GM15510 (cell line): ENCODE data around the gene GRK5.

ENCODE experiments used
- POLR2A ChIP-seq: IDR thresholded peaks from 3 replicates; pipeline ENCODE4 v1.6.1; 2011; ENCODE audit warnings: borderline replicate concordance; ENCODE audit not compliant: insufficient read length; ENCODE audit errors: extremely low read depth

The GRK5 gene

GRCh38 chr10:119336599-119336998 is 129.2 kb downstream of the GRK5 start:
- TF ChIP-seq POLR2A = no peak

DNA sequence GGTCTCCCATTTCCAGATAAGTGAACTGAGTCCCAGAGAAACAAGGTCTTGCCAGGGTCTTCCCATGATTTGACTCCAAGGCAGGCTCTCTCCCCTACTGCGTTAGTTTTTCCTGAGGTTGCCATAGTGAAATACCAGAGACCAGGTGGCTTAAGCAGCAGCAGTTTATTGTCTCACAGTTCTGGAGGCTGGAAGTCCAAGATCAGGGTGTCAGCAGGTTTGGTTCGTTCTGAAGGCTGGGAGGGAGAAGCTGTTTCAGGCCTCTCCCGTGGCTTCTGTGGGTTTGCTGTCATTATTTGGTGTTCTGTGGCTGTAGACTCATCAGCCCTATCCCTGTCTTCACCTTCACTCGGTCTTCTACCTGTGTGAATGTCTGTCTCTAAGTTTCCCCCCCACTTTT is 129.9 kb downstream of the GRK5 start:
- no peak for TF ChIP-seq POLR2A

DNA sequence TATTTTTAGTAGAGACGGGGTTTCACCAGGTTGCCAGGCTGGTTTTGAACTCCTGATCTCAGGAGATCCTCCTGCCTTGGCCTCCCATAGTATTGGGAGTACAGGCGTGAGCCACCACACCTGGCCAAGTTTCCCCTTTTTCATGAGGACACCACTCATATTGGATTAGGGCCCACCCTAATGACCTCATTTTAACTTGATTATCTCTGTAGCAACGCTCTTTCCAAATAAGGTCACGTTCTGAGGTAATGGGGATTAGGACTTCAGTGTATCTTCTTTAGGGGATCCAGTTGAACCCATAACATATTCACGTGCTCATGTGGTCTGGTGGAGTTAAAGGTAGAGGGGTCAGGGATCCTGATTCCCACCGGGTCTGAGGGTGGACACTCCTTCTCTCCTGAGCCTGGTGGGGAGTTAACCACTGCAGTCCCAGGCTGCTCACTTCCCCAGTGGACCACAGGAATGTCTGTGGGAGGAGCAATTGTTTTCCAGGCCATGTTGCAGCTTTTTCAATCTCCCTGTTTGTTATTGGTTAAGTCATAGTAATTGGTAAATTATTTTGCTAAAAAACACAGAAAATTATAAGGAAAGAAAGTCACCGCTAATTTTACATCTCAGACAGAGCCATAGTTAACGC is 130.5 kb downstream of the GRK5 start:
- TF ChIP-seq POLR2A = no peak

DNA sequence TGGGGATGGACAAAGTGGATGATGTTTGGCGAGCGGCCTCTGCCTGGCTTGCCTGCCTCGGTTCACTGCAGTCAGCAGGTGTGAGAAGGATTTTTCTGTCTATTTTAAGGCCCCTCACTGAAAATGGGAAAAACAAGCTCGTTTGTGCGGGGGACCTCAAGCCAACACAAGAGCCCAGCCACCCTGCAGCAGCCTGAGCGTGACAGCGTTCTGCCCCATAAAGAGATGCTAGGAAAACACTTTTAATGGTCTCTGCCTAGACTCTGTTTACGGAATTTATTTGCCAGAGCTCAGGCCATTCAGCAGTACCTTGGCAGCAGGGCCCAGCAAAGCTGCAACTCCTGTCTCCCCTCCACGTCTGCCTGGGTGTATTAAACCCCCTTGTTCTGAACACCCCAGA is 131.7 kb downstream of the GRK5 start:
- TF ChIP-seq POLR2A = no peak

- TF ChIP-seq POLR2A = no peak
These were observed 133.6 kb downstream of the GRK5 start for GRCh38 chr10:119340893-119341458.

GRCh38 chr10:119341459-119342301 is 134.3 kb downstream of the GRK5 start:
- TF ChIP-seq POLR2A = no peak

DNA sequence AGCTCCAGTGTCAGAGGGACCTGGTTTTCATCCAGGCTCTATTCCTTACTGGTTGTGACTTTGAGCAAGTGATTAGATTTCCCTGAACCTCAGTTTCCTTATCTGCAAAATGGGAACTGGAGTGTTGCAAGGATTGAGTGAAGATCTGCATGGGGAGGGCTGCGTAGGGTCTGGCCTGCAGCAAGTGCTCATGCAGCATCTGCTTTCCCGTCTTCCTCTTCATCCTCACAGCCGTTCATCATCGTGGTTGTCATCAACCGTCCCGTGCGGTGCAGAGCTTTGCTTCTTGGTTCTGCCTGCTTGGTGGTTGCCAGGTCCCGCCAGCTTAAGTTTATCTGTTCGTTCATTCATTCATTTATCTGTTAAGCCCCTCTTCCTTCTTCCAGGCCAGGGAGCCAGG is 135.0 kb downstream of the GRK5 start:
- no peak for TF ChIP-seq POLR2A

DNA sequence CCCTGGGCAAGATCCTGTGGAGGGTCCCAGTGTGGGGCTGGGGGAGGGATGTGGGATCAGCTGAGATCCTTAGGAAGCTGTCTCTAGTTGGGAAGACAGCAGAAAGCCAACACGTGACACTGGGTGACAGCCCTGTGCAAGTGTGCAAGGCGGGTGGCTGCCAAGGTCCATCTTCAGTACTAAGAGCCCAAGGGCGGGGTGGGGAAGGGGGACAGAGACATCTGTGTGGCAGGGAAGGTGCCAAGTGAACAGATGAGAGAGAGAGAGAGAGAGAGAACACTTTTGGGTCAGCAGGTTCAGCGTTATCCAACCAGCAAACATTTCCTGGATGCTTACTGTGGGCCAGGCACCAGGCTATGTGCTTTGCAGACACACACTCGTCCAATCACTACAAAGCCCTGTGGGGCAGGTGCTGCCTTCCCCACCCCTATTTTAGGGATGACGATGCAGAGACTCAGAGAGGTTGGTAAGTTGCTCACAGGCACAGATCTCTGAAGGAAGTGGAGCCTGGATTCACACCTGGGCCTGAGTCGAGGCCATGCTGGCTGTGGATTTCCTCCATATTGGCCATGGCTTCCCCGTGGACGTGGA is 135.7 kb downstream of the GRK5 start:
- TF ChIP-seq POLR2A = no peak

GRCh38 chr10:119344381-119344780 is 137.0 kb downstream of the GRK5 start:
- TF ChIP-seq POLR2A = no peak

DNA sequence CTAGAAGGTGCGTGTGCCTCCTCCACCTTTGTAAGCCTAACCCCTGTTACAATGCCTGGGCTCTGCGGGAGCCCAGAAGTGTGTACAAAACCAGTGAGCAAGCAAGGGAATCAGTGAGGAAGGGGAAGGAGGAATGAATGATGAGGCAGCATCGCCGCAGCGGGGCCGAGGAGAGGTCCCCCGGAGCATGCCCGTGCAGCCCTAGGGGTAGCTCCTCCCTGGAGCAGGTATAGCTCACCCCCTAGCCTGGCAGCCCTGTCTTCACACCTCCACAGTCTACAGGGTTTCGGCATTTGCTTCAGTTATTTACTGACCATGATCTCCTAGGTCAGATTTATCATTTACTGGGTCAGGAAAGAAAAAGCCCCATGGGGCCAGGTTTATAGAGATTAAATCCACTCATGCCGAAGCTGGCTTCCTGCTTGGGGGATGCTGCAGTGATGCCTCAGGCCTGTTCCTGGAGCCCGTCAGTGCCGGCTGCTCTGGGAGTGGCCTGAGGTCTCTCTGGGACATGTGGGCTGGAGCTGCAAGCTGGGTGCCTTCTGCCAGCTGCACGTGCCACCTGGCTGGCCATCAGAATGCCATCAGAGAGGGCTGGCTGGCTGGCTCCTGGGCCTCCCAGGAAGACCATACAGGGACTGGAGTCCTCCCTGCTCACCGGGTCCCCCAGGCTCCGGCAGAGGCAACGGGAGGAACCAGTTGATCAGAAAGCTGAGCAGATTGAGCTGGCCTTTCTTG is 138.9 kb downstream of the GRK5 start:
- TF ChIP-seq POLR2A = no peak

GRCh38 chr10:119347181-119347974 is 140.0 kb downstream of the GRK5 start:
- no peak for TF ChIP-seq POLR2A

- no peak for TF ChIP-seq POLR2A
These were observed 140.7 kb downstream of the GRK5 start for GRCh38 chr10:119348106-119348505.

- no peak for TF ChIP-seq POLR2A
These were observed 141.3 kb downstream of the GRK5 start for GRCh38 chr10:119348516-119349240.

GRCh38 chr10:119349341-119349740 is 142.0 kb downstream of the GRK5 start:
- TF ChIP-seq POLR2A = no peak

DNA sequence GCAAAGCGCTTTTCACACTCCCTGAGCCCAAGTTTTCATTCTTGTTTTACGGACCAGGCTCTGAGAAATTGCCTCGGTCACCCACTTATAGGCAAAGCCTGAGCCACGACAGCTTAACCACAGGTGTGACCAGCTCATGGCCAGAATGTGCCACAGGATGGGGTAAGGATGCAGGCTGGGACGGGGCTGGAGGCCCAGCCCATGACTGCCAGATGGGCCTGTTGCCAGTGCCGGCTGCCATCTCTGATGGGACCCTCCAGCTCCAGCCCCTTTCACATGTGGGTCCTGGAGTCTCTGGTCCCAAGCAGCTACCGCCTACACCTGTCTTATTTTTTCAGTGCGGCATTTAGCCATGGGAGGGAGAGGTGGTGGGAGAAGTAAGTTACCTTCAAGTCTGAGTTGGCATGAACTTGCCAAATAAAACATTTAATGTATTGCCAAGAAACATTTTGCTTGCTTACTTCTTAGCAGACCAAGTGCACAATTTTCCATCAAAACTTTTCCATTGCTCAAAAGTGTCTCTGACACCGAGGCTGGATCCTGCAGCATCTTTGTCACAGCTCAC is 142.6 kb downstream of the GRK5 start:
- TF ChIP-seq POLR2A = no peak
